Ascending aorta (tissue), 2 donors: Measurements from ENCODE around the gene B4GALNT3. TPM values are rescaled to one million over a fixed set of nuclear protein-coding genes. Genes with fewer than 3 reads are reported as not detected.
"Not testable (repeated sequence)": the region's sequence is repeated elsewhere in the genome, so short reads cannot be mapped to it uniquely, and the experiment has no call there.

Experiments
- DNase-seq, 2 donors: peaks; one replicate each; pipeline ENCODE4 v3.0.0-alpha.2; 2019; ENCODE audit warnings: low spot score in 2 of 2
- H3K27ac ChIP-seq, 2 donors: fragments of 200-600 bp; sonication (generic); one replicate each; pipeline ENCODE4 v1.5.1; 2016 to 2017; ENCODE audit warnings: mild to moderate bottlenecking in 1 of 2
- H3K27me3 ChIP-seq: fragments of 200-600 bp; sonication (generic); one replicate; pipeline ENCODE4 v1.5.1; 2017
- H3K36me3 ChIP-seq, 2 donors: fragments of 200-600 bp; sonication (generic); one replicate each; pipeline ENCODE4 v1.5.1; 2016
- H3K4me1 ChIP-seq, 2 donors: fragments of 200-600 bp; sonication (generic); one replicate each; pipeline ENCODE4 v1.5.1; 2016 to 2017; ENCODE audit warnings: mild to moderate bottlenecking in 1 of 2
- H3K4me3 ChIP-seq, 2 donors: fragments of 200-600 bp; sonication (generic); one replicate each; pipeline ENCODE4 v1.5.1; 2016 to 2017; ENCODE audit warnings: mild to moderate bottlenecking in 1 of 2
- H3K9me3 ChIP-seq, 2 donors: fragments of 200-600 bp; sonication (generic); one replicate each; pipeline ENCODE4 v1.5.1; 2016
- intact Hi-C: fragments of 100-400 bp; cut with DNase I; formaldehyde crosslinking; loops from one replicate; pipeline ENCODE4 v1.15.1; 2023
- total RNA-seq: library from RNA; depleted of rRNA; stranded (reverse); fragments of >200 nt; gene quantifications from one replicate; pipeline ENCODE4 v1.1.0, GENCODE V29; 2016
- TF ChIP-seq, protein P1 (sequence below), 3 experiments: fragments of 200-600 bp in 2 of 3; fragments of 450-650 bp in 1 of 3; sonication (generic) in 2 of 3; IDR thresholded peaks; one replicate each; pipeline ENCODE4 v1.5.1; 2016 to 2019; ENCODE audit warnings: antibody characterized with exemption in 3 of 3, mild to moderate bottlenecking in 1 of 3, moderate library complexity in 1 of 3

B4GALNT3 gene
- total RNA-seq, result 10.4 TPM

DNA sequence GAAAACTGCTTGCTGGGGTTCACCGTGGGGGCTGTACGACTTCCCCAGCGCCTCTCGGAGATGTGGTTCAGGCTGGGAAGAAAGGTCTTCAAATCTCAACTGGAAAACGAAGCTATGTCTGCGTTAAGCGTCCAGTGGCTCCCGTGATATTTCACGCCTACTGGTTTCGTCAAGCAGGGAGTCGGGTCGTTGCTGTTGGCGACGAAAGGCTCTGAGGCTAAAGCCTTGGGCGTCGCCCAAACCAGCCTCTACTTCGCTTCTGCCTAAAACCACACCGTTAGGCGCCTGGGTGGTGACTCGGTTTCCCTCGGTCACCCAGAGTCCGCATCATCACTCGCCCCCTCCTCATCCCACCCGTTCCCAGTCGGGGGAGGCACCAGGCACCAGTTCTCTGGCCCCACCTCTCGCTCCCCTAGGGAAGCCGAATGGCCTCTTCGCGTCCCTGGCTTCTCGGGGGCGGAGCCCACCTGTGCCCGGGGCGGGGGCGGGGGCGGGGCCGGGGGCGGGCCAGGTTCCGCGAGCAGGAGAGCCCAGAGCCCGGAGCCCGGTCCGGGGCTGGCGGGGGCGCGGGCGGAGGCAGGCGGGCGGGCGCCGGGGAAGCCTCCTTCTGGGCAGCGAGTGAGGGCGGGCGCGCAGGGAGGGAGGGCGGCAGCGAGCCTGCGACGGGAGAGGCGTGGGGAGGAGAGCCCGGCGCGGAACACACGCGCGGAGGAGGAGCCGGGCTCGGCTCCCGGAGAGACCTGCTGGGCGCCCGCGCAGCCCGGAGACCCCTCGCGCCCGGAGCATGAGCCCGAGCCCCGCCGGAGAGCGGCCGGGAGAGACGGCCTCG is at the start of gene B4GALNT3:
B4GALNT3 (plus strand) TSS at position 510 of the 829 bp plus-strand sequence. CDS start 438 bp downstream, outside the sequence.
- H3K4me3 ChIP-seq, result peak within 1 kb of the TSS; percentile 85 to 92
- H3K27ac ChIP-seq, result peak within 1 kb of the TSS; percentile 81 to 90
- H3K36me3 ChIP-seq, result no peaks in the 10 kb centered on the region
- peaks cover 5 to 12% of the 10 kb centered on the region in 2 donors for H3K4me1 ChIP-seq
- peak; percentile 23 to 86 for DNase-seq
- no peaks in the 10 kb centered on the region for H3K27me3 ChIP-seq
- TF ChIP-seq, protein P1, sequence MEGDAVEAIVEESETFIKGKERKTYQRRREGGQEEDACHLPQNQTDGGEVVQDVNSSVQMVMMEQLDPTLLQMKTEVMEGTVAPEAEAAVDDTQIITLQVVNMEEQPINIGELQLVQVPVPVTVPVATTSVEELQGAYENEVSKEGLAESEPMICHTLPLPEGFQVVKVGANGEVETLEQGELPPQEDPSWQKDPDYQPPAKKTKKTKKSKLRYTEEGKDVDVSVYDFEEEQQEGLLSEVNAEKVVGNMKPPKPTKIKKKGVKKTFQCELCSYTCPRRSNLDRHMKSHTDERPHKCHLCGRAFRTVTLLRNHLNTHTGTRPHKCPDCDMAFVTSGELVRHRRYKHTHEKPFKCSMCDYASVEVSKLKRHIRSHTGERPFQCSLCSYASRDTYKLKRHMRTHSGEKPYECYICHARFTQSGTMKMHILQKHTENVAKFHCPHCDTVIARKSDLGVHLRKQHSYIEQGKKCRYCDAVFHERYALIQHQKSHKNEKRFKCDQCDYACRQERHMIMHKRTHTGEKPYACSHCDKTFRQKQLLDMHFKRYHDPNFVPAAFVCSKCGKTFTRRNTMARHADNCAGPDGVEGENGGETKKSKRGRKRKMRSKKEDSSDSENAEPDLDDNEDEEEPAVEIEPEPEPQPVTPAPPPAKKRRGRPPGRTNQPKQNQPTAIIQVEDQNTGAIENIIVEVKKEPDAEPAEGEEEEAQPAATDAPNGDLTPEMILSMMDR (IDR thresholded peaks at IDR 0.05), result no peak
- no peaks in the 10 kb centered on the region for H3K9me3 ChIP-seq
- intact Hi-C loops, result loop anchor here (2.0 to 10.0 kb wide), 2 partner anchors 21 to 355 kb away; no protein-coding TSS in a partner anchor

DNA sequence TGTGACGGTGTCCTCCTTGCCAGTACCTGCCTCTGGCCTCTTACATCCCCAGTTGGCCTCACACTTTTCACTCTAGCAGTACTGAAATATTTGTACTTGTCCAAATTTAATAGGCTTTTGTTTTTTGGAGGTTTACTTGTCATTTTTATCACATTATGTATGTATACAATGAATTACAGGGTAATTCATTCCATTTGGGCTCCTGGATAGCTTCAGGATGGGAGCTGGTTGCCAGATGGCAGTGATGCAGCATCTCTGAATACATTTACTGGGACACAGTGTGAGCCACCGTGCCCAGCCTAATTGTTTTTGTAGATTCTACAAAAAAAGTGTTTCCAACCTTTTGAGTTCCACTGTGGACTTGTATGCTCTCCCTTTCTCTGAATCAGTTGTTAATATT is 44.9 kb upstream of the B4GALNT3 start:
- TF ChIP-seq, protein P1 (IDR thresholded peaks at IDR 0.05), result no peak
- Histone ChIP-seq H3K36me3 (peaks cover 18 to 43% of the 10 kb centered on the region in 2 donors), H3K9me3 (no peaks in the 10 kb centered on the region), H3K4me3 (no peak overlapping the region), H3K4me1 (no peaks in the 10 kb centered on the region), H3K27ac (no peak overlapping the region), H3K27me3 (no peaks in the 10 kb centered on the region)
- intact Hi-C loops, result no loop called here
- no peak for DNase-seq

DNA sequence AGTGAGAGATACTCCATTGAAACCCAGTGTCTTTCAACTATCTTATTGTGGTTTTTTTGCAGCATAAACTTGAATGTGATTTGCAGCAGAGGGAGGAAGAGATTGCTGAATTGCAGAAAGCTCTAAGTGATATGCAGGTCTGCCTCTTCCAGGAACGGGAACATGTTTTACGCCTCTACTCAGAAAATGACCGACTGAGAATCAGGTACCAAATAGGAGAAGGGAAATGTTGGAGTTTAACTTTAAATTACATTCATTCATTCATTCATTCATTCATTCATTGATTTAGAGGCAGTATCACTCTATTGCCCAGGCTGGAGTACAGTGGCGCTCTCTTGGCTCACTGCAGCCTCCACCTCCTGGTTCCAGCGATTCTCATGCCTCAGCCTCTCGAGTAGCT is 41.3 kb upstream of the B4GALNT3 start:
- Histone ChIP-seq H3K4me1 (no peaks in the 10 kb centered on the region), H3K9me3 (no peaks in the 10 kb centered on the region), H3K27ac (no peak overlapping the region), H3K27me3 (no peaks in the 10 kb centered on the region), H3K36me3 (peaks cover 14 to 26% of the 10 kb centered on the region in 2 donors), H3K4me3 (no peak overlapping the region)
- no peak for DNase-seq
- TF ChIP-seq, protein P1 (IDR thresholded peaks at IDR 0.05), result no peak
- intact Hi-C loops, result no loop called here

DNA sequence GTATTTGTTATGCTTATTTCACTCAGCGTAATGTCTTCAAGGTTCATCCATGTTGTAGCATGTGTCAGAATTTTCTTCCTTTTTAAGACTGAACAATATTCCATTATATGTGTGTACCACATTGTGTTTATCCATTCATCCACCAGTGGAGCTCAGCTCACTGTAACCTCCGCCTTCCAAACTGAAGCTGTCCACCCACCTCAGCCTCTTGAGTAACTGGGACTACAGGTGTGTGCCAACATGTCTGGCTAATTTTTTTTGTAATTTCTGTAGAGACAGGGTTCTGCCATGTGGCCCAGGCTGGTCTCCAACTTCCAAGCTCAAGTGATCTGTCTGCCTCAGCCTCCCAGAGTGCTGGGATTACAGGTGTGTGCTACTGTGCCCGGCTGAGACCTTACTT is 37.2 kb upstream of the B4GALNT3 start:
- Histone ChIP-seq H3K9me3 (no peaks in the 10 kb centered on the region), H3K27me3 (no peaks in the 10 kb centered on the region), H3K27ac (no peak overlapping the region), H3K4me1 (no peaks in the 10 kb centered on the region), H3K4me3 (no peak overlapping the region), H3K36me3 (peaks cover 14% of the 10 kb centered on the region in 2 donors)
- intact Hi-C loops, result no loop called here
- TF ChIP-seq, protein P1 (IDR thresholded peaks at IDR 0.05), result no peak
- no peak for DNase-seq

DNA sequence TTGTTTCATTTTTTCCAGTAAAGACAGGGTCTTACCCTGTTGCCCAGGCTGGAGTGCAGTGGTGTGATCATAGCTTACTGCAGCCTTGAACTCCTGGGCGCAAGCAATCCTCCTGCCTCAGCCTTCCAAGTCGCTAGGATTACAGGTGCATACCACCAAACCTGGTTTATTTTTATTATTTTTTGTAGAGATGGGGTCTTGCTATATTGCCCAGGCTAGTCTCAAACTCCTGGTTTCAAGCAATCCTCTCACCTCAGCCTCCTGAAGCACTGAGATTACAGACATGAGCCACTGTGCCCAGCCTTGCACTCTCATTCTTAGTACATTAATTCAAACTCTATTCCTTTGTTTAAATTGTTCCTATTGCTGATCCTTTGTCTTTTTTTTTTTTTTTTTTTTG is 24.0 kb upstream of the B4GALNT3 start:
- DNase-seq, H3K27me3 ChIP-seq, H3K9me3 ChIP-seq, H3K4me3 ChIP-seq, H3K27ac ChIP-seq, H3K4me1 ChIP-seq, intact Hi-C loops: not testable (repeated sequence)
- peaks cover 6 to 19% of the 10 kb centered on the region in 2 donors for H3K36me3 ChIP-seq

DNA sequence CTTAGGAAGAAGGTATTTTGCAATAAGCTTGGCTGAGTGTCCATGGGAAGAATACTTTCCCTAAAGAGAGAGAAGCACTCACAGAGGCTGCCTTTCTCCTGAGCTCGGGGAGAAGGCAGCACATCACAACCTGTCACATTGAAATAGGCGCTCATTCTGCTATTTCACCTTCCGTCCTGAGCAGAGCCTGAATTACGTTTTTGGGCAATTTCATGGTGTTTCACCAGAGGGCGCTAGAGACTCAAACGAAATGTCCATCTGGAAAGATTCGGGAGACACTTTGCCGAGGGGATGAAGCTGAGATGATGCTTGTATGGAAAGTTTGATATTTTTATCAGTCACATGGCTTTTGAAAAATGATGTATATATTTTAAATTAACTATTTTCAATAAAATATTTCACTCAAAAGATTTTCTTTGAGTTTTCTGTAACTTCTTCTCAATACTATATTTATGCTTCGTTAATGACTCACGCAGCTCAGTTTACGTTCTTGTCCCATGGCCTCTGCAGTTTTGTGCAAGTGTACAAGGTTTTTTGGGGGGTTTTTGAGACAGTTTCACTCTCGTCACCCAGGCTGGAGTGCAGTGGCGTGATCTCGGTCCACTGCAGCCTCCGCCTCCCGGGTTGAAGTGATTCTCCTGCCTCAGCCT is 17.4 kb upstream of the B4GALNT3 start:
- TF ChIP-seq, protein P1 (IDR thresholded peaks at IDR 0.05), result peak; percentile 46 to 76 (median 75)
- H3K4me3 ChIP-seq, result no peak overlapping the region
- intact Hi-C loops, result loop anchor here (2.0 kb wide), 1 partner anchor 104 kb away; no protein-coding TSS in a partner anchor
- peaks cover 0 to 12% of the 10 kb centered on the region in 2 donors for H3K36me3 ChIP-seq
- no peaks in the 10 kb centered on the region for H3K9me3 ChIP-seq
- no peak for DNase-seq
- H3K27me3 ChIP-seq, result no peaks in the 10 kb centered on the region
- no peak overlapping the region for H3K27ac ChIP-seq
- no peaks in the 10 kb centered on the region for H3K4me1 ChIP-seq
